ENCODE data around the gene DPH1.

The DPH1 gene

DNA sequence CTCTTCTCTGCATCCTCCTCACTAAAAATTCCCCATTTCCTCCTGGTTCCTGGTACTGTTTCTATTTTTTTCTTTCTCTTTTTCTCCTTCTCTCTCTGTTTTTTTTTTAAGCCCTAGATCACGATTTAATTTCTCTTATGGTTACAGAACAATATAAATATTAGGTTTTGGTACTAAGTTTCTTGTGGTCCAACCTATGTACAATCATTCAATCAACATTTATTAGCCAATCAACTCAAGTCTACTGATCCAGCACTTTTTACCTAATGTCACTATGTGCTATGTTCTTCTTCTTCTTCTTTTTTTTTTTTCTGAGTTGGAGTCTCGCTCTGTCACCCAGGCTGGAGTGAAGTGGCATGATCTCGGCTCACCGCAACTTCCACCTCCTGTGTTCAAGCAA lies 17.5 kb upstream of the DPH1 start:
- no peak for TF ChIP-seq CTCF (IDR thresholded peaks at IDR 0.05)

GRCh38 chr17:2013994-2014317 lies 16.0 kb upstream of the DPH1 start:
- TF ChIP-seq CTCF (IDR thresholded peaks at IDR 0.05) = no peak

DNA sequence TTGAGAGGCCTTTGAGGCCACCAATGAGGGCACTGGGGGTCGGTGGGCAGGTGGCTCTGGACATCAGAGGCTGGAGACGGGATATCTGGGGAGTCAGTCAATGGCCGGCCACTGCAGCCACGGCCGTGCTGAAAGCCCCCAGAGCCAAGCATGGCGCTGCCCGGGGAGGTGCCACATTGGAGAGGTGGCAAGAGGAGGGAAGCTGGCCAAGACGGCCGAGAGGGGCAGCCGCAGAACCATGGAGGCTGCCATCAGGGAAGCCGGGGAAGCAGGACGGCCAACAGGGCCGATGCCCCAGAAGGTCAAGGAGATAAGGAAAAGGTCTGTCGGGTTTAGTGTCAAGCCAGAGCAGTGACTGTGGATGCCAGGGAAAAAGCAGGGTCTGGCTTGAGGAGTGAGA lies 14.6 kb upstream of the DPH1 start:
- no peak for TF ChIP-seq CTCF (IDR thresholded peaks at IDR 0.05)

DNA sequence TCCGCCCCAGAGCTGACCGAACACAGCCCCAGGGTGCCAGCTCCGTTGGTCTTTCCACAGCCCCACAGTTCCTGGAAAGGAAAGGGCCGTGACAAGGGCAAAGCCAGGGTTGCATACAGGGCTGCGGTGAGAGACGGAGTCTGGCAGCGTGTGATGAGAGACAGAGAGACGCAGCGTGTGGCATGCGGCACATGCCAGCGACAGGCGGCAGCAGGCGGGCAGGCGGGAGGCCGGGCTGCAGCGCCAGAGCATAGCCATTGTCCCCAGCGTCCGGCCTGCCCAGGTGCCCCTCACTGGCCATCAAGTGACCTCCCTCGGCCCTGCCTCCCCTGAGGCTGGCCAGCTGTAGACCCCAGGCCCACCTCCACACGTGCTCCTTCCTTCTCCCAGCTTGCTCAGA lies 13.5 kb upstream of the DPH1 start:
- no peak for TF ChIP-seq CTCF (IDR thresholded peaks at IDR 0.05)

- no peak for TF ChIP-seq CTCF (IDR thresholded peaks at IDR 0.05)
Observed at GRCh38 chr17:2017274-2017941, 12.5 kb upstream of the DPH1 start.

- no peak for TF ChIP-seq CTCF (IDR thresholded peaks at IDR 0.05)
Observed at GRCh38 chr17:2018716-2019510, 11.0 kb upstream of the DPH1 start.

DNA sequence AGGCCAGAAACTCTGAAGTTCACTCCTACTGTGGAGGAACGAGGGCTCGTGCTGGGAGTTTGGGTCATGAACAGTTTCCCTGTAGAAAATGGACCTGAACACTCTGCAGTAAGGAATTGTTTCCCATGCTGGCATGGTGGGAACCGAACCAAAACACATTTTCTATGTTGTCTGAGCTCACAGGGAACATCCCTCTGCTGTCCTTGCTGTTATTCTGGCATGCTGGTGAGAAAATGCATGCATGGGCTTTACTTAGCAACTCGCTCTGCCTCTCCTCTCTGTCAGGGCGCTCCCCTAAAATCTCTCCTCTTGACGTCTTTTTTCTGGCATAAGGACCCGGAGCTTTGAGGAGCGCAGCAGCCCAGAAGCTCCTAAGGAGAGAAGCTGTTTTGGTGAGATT lies 10.2 kb upstream of the DPH1 start:
- TF ChIP-seq CTCF (IDR thresholded peaks at IDR 0.05) = no peak
